Vagina (tissue), 2 donors: Measurements from ENCODE around the gene RASAL2.

Experiments
- POLR2A ChIP-seq, 2 donors: fragments of 450-650 bp; IDR thresholded peaks; one replicate each; pipeline ENCODE4 v1.6.1; 2017; ENCODE audit warnings: antibody characterized with exemption in 2 of 2, mild to moderate bottlenecking in 2 of 2, moderate library complexity in 2 of 2
- POLR2AphosphoS5 ChIP-seq, 2 donors: sonication (generic); formaldehyde crosslinking; IDR thresholded peaks; one replicate each; pipeline ENCODE4 v1.9.0; 2017; ENCODE audit warnings: antibody characterized with exemption in 2 of 2, mild to moderate bottlenecking in 2 of 2, low read depth in 1 of 2; ENCODE audit not compliant: insufficient read depth in 1 of 2
- TF ChIP-seq, protein P1 (sequence below), 3 experiments: fragments of 450-650 bp in 2 of 3; fragments of 200-600 bp in 1 of 3; sonication (generic) in 1 of 3; IDR thresholded peaks; one replicate each; pipeline ENCODE4 v1.5.1; 2017 to 2019; ENCODE audit warnings: antibody characterized with exemption in 3 of 3, mild to moderate bottlenecking in 2 of 3, moderate library complexity in 2 of 3

DNA sequence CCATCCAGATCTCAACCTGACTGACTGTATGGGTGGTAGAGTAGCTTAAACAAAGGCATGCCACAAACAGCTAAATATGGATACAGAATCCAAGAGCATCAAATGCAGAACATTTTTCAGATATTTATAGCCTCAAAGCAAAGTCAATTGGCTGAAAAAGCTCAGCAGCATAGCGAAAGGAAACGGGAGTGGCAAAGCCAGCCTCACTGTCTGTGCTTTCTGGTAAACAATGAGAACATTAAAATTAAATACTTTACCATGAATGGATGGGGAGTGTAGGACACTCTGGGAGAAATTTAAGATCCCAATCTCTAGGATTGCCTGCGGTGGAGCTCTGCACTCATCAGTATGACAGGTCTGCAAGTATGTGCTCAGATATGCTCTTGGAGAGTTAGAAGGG is 4.4 kb downstream of the RASAL2 start:
- TF ChIP-seq, protein P1, sequence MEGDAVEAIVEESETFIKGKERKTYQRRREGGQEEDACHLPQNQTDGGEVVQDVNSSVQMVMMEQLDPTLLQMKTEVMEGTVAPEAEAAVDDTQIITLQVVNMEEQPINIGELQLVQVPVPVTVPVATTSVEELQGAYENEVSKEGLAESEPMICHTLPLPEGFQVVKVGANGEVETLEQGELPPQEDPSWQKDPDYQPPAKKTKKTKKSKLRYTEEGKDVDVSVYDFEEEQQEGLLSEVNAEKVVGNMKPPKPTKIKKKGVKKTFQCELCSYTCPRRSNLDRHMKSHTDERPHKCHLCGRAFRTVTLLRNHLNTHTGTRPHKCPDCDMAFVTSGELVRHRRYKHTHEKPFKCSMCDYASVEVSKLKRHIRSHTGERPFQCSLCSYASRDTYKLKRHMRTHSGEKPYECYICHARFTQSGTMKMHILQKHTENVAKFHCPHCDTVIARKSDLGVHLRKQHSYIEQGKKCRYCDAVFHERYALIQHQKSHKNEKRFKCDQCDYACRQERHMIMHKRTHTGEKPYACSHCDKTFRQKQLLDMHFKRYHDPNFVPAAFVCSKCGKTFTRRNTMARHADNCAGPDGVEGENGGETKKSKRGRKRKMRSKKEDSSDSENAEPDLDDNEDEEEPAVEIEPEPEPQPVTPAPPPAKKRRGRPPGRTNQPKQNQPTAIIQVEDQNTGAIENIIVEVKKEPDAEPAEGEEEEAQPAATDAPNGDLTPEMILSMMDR (IDR thresholded peaks at IDR 0.05): no peak
- TF ChIP-seq POLR2A (IDR thresholded peaks at IDR 0.05) (no peak), POLR2AphosphoS5 (IDR thresholded peaks at IDR 0.05; ENCODE audit: insufficient read depth in 1 of 2, low read depth in 1 of 2) (no peak)
